ENCODE data around the gene CRACR2B.

GRCh38 chr11:841981-842369 lies 14.3 kb downstream of the CRACR2B start:
- TF ChIP-seq EZH2 (IDR thresholded peaks at IDR 0.05; ENCODE audit: insufficient read depth, poor library complexity, severe bottlenecking) = no peak
- TF ChIP-seq EZH2phosphoT487 (IDR thresholded peaks at IDR 0.05; ENCODE audit: insufficient read depth, low read depth) = no peak

All from GM23248 (cell line).